GM12864 (cell line): ENCODE results near the gene VAV1.

Experiments used
- DNase-seq: peaks from one replicate; pipeline ENCODE4 v3.0.0-alpha.2; 2011; ENCODE audit warnings: low read depth
- H3K4me3 ChIP-seq: 2 replicates; pipeline ENCODE4 v1.5.1; 2011; ENCODE audit warnings: mild to moderate bottlenecking, low read depth, low read length, control low read depth
- CTCF ChIP-seq: IDR thresholded peaks from 2 replicates; pipeline ENCODE4 v1.5.1; 2011; ENCODE audit warnings: low read depth, mild to moderate bottlenecking, moderate library complexity, low read length, control low read depth, inconsistent platforms; ENCODE audit errors: missing control alignments

Gene VAV1

DNA sequence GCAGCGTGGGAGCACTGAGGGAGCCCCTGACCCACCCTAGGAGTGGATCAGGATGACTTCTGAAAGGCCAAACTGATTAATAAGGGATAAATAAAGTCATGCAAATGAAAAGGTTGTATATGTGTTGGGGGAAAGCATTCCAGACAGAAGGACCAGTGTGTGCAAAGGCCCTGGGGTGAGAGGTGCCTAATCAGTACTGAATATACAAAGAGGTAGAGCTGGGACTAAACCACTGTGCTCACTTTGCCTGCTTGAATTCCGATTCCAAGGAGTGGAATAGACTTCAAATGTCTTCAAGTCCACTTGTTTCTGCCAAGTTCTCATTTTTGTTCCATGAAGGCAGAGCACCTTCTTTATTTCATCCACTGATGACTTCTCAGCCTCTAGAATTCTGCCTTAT, 82.2 kb downstream of the VAV1 start:
- DNase-seq = no peak
- no peak overlapping the region for H3K4me3 ChIP-seq
- TF ChIP-seq CTCF = no peak

- TF ChIP-seq CTCF = no peak
- no peak overlapping the region for H3K4me3 ChIP-seq
- DNase-seq = no peak
Observed at GRCh38 chr19:6856749-6857372, 84.4 kb downstream of the VAV1 start.

DNA sequence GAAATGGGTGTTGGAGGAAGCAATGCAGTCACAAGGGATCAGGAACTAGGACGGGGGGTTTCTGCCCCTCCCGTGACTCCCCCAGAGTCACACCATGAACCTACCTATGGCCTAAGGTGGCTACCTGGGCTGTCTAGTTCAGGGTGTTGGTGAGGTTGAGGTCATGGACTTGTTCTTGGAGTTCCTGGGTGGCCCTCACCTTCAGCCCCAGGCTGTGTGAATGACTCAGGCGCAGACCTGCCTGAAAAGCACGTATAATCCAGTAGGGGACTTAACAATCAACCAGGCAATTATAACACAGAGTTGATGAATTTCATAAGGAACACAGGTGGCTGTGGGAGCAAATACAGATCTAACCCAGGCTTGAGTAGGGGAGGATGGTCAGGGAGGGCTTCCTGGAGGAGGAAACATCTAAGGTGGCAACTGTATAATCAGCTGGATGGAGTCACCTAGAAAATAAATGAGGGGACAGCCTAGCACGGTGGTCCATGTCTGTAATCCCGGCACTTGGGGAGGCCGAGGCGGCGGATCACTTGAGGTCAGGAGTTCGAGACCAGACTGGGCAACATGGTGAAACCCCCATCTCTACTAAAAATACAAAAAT, 89.3 kb downstream of the VAV1 start:
- TF ChIP-seq CTCF = no peak

DNA sequence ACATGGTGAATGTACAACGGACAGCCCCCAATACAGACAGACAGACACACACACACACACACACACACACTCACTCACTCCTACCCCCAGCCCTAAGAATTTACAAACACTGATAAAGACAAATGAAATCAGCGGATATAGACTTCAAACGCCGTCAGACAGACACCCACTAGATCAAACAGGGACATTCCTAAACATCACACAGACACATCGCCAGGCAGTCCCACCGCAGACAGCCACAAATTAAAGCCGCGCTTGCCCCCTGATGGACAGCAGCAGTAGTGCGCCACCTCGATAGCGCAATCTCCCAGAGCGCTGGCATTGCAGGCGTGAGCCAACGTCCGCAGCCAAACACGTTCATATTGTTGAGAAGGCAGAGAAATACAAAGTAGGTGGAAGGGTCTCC, 90.2 kb downstream of the VAV1 start:
- peak; percentile 96 for TF ChIP-seq CTCF
- DNase-seq = peak; percentile 66
- no peak overlapping the region; the same call in 1 of the 2 replicates for H3K4me3 ChIP-seq

More for the DNA sequence above, 89.3 kb downstream of the VAV1 start:
- no peak overlapping the region for H3K4me3 ChIP-seq
- DNase-seq = no peak

DNA sequence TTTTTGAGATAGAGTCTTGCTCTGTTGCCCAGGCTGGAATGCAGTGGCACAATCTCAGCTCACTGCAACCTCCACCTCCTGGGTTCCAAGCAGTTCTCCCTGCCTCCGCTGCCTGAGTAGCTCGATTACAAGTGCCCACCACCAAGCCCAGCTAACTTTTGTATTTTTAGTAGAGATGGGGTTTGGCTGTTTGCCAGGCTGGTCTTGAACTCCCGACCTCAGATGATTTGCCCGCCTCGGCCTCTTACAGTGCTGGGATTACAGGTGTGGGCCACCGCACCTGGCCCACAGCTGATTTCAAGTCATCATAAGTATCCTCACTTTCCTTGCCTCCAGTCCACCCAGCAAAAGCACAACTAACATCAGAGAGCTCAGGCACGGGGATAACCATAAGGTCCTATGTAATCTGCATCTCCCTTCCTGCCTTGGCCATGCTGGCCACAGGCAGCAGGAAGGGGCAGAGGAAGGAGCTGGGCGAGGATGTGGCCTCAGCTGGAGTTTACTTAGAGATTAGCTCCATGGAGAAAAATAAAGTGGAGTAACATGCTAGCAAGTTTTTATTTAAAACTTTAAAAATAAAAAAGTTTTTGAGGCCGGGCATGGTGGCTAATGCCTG, 91.9 kb downstream of the VAV1 start:
- H3K4me3 ChIP-seq = no peak overlapping the region
- no peak for DNase-seq
- TF ChIP-seq CTCF = no peak

GRCh38 chr19:6865849-6866248, 93.3 kb downstream of the VAV1 start:
- peak; percentile 25 for DNase-seq
- TF ChIP-seq CTCF = no peak

More at GRCh38 chr19:6865849-6866248, 93.3 kb downstream of the VAV1 start:
- no peak overlapping the region for H3K4me3 ChIP-seq
